ENCODE measurements around the gene UPF2. TPM values are rescaled to one million over a fixed set of nuclear protein-coding genes. Genes with fewer than 3 reads are reported as not detected.

Gene UPF2
- total RNA-seq, 1 donor from 2014 or later: 21.6 TPM

GRCh38 chr10:11880151-11881029 is 162.2 kb downstream of the UPF2 start:
- Histone ChIP-seq H3K9me3 (no peaks in the 10 kb centered on the region), H3K27ac (no peak overlapping the region), H3K4me1 (peaks cover 9% of the 10 kb centered on the region), H3K27me3 (no peaks in the 10 kb centered on the region), H3K4me3 (no peak overlapping the region), H3K36me3 (no peaks in the 10 kb centered on the region)
- intact Hi-C loops (cut with DNase I): no loop called here
- DNase-seq (ENCODE audit: extremely low spot score in 2 of 2): no peak
- TF ChIP-seq POLR2A (IDR thresholded peaks at IDR 0.05) (no peak), POLR2AphosphoS5 (IDR thresholded peaks at IDR 0.05; ENCODE audit: insufficient read depth in 1 of 2, low read depth in 1 of 2) (no peak)
- TF ChIP-seq, protein P1, sequence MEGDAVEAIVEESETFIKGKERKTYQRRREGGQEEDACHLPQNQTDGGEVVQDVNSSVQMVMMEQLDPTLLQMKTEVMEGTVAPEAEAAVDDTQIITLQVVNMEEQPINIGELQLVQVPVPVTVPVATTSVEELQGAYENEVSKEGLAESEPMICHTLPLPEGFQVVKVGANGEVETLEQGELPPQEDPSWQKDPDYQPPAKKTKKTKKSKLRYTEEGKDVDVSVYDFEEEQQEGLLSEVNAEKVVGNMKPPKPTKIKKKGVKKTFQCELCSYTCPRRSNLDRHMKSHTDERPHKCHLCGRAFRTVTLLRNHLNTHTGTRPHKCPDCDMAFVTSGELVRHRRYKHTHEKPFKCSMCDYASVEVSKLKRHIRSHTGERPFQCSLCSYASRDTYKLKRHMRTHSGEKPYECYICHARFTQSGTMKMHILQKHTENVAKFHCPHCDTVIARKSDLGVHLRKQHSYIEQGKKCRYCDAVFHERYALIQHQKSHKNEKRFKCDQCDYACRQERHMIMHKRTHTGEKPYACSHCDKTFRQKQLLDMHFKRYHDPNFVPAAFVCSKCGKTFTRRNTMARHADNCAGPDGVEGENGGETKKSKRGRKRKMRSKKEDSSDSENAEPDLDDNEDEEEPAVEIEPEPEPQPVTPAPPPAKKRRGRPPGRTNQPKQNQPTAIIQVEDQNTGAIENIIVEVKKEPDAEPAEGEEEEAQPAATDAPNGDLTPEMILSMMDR (IDR thresholded peaks at IDR 0.05): no peak

DNA sequence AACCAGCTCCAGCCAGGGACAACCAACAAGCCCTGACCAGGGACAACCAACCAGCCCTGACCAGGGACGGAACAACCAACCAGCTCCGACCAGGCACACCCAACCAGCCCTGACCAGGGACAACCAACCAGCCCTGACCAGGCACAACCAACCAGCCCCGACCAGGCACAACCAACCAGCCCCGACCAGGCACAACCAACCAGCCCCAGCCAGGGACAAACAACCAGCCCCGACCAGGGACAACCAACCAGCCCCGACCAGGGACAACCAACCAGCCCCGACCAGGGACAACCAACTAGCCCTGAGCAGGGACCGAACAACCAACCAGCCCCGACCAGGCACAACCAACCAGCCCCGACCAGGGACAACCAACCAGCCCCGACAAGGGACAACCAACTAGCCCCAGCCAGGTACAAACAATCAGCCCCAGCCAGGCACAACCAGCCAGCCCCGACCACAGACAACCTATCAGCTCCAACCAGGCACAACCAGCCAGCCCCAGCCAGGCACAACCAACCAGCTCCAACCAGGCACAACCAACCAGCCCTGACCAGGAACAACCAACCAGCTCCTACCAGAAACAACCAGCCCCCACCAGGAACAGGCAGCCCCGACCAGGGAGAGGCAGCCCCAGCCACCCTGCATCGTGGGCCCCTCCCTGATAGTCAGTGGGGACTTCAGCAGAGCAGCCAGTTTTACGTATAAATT is 163.1 kb downstream of the UPF2 start:
- TF ChIP-seq, protein P1 (IDR thresholded peaks at IDR 0.05): no peak
- TF ChIP-seq POLR2AphosphoS5 (IDR thresholded peaks at IDR 0.05; ENCODE audit: insufficient read depth in 1 of 2, low read depth in 1 of 2) (no peak), POLR2A (IDR thresholded peaks at IDR 0.05) (no peak)
- Histone ChIP-seq H3K4me3 (no peak overlapping the region), H3K4me1 (peaks cover 18% of the 10 kb centered on the region), H3K27ac (no peak overlapping the region), H3K36me3 (no peaks in the 10 kb centered on the region), H3K9me3 (no peaks in the 10 kb centered on the region), H3K27me3 (no peaks in the 10 kb centered on the region)
- DNase-seq (ENCODE audit: extremely low spot score in 2 of 2): no peak
- intact Hi-C loops (cut with DNase I): no loop called here

DNA sequence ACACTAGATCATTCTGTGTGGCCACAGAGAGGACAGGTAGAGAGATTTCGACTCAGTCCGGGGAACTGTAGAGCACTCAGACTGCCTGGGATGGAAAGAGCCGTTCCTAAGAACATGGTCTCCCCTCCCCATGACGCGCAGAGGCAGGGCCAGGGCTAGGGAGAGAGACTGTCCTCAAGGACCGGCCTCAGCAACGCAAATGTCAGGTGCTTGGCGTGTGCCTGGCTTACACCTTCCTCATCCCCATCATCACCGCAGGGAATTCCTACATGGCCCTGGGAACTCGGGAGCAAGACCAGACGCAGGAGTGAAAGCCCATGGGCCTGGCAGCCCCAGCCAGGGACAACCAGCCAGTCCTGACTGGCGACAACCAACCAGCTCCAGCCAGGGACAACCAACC is 163.8 kb downstream of the UPF2 start:
- H3K27me3 ChIP-seq: no peaks in the 10 kb centered on the region
- H3K36me3 ChIP-seq: no peaks in the 10 kb centered on the region
- H3K27ac ChIP-seq: no peak overlapping the region
- DNase-seq (ENCODE audit: extremely low spot score in 2 of 2): no peak
- no peak overlapping the region for H3K4me3 ChIP-seq
- no peaks in the 10 kb centered on the region for H3K9me3 ChIP-seq
- no peak for TF ChIP-seq POLR2AphosphoS5 (IDR thresholded peaks at IDR 0.05; ENCODE audit: insufficient read depth in 1 of 2, low read depth in 1 of 2)
- no peak for TF ChIP-seq POLR2A (IDR thresholded peaks at IDR 0.05)
- TF ChIP-seq, protein P1 (IDR thresholded peaks at IDR 0.05): no peak
- intact Hi-C loops (cut with DNase I): no loop called here
- H3K4me1 ChIP-seq: peaks cover 22% of the 10 kb centered on the region

DNA sequence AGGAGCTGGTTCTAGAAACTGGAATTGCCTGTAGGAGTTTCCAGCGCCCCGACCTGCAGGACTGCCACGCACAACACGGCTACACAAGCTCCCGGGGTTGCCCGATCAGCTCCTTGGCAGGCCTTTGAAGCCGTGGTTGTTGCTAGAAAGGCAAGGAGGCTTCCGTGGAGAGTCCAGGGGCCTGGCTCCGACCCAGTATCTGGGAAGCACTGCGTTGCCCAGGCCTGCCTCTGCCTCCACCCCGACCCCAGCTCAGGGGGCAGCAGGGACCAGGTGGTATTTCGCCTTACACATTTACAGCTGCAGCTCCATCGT is 165.1 kb downstream of the UPF2 start:
- Histone ChIP-seq H3K9me3 (no peaks in the 10 kb centered on the region), H3K27ac (no peak overlapping the region), H3K27me3 (no peaks in the 10 kb centered on the region), H3K36me3 (no peaks in the 10 kb centered on the region), H3K4me3 (no peak overlapping the region), H3K4me1 (peaks cover 22% of the 10 kb centered on the region)
- TF ChIP-seq POLR2AphosphoS5 (IDR thresholded peaks at IDR 0.05; ENCODE audit: insufficient read depth in 1 of 2, low read depth in 1 of 2) (no peak), POLR2A (IDR thresholded peaks at IDR 0.05) (no peak)
- TF ChIP-seq, protein P1 (IDR thresholded peaks at IDR 0.05): no peak
- intact Hi-C loops (cut with DNase I): no loop called here
- DNase-seq (ENCODE audit: extremely low spot score in 2 of 2): no peak
